AG04449 (cell line): ENCODE results near the gene PGC.

Source experiments
- CTCF ChIA-PET: fragments of 350-600 bp; formaldehyde crosslinking; extraction: SDS; loops from one replicate; lab custom pipeline; 2021; ENCODE audit warnings: antibody characterized with exemption; lab: Yijun Ruan, JAX
- POLR2A ChIA-PET: fragments of 400-600, 350-600 bp; formaldehyde crosslinking; extraction: SDS; loops from one replicate; lab custom pipeline; 2020; ENCODE audit warnings: antibody characterized with exemption, inconsistent platforms; lab: Yijun Ruan, JAX
- DNase-seq: peaks from one replicate; pipeline ENCODE4 v3.0.0-alpha.2; 2010; ENCODE audit warnings: low read depth, low spot score
- H3K4me3 ChIP-seq: 2 replicates; pipeline ENCODE4 v1.5.1; 2011; ENCODE audit warnings: low read depth, mild to moderate bottlenecking, control low read depth, low read length
- TF ChIP-seq, protein P1 (sequence below): IDR thresholded peaks from one replicate; pipeline ENCODE4 v1.5.1; 2011; ENCODE audit warnings: mild to moderate bottlenecking, moderate library complexity, low read length, control low read depth, inconsistent platforms; ENCODE audit not compliant: insufficient read depth; ENCODE audit errors: missing control alignments

PGC gene

DNA sequence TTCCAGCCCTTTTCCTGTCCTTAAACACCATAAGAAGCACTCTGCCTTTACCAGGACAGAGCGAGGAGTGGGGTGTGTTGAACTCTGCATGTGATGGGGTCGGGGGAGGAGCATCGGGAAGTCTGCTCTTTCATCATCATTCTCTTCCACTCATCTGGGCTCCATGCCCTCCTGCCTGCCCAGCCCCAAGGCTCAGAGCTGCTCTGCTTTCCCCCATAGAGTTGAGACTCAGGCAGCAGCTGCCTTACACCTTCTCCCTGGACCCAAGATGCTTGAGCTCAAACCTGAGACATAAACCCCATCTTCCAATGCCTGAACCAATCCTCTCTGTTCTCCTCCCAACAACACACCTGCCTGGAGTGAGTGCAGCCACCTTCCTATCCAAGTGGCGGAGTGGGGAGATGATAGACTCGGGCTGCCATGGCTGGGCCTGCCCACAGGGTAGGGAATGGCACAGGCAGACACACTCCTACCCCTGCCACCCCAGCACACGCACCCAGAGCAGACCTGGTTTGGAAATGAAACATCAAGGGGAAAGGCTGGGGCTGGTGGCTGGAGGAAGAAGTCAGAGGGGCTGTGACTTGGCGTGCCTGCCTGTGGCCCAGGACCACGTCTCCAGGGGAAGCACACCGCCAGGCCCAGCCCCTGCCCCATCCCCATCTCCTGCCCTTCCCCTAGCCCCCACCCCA, 40.2 kb downstream of the PGC start:
- TF ChIP-seq, protein P1, sequence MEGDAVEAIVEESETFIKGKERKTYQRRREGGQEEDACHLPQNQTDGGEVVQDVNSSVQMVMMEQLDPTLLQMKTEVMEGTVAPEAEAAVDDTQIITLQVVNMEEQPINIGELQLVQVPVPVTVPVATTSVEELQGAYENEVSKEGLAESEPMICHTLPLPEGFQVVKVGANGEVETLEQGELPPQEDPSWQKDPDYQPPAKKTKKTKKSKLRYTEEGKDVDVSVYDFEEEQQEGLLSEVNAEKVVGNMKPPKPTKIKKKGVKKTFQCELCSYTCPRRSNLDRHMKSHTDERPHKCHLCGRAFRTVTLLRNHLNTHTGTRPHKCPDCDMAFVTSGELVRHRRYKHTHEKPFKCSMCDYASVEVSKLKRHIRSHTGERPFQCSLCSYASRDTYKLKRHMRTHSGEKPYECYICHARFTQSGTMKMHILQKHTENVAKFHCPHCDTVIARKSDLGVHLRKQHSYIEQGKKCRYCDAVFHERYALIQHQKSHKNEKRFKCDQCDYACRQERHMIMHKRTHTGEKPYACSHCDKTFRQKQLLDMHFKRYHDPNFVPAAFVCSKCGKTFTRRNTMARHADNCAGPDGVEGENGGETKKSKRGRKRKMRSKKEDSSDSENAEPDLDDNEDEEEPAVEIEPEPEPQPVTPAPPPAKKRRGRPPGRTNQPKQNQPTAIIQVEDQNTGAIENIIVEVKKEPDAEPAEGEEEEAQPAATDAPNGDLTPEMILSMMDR: no peak
- POLR2A ChIA-PET: interaction anchor here (0.6 to 2.4 kb wide), 5 partner anchors 9 to 27 kb away, joined by 3 to 12 read pairs (median 6); partner anchors contain the start of gene TFEB
- CTCF ChIA-PET: interaction anchor here (1.0 to 3.6 kb wide), 14 partner anchors 8 to 339 kb away, joined by 3 to 43 read pairs (median 13); partner anchors contain the start of genes TFEB and TOMM6
- DNase-seq: no peak
- H3K4me3 ChIP-seq: no peak overlapping the region

DNA sequence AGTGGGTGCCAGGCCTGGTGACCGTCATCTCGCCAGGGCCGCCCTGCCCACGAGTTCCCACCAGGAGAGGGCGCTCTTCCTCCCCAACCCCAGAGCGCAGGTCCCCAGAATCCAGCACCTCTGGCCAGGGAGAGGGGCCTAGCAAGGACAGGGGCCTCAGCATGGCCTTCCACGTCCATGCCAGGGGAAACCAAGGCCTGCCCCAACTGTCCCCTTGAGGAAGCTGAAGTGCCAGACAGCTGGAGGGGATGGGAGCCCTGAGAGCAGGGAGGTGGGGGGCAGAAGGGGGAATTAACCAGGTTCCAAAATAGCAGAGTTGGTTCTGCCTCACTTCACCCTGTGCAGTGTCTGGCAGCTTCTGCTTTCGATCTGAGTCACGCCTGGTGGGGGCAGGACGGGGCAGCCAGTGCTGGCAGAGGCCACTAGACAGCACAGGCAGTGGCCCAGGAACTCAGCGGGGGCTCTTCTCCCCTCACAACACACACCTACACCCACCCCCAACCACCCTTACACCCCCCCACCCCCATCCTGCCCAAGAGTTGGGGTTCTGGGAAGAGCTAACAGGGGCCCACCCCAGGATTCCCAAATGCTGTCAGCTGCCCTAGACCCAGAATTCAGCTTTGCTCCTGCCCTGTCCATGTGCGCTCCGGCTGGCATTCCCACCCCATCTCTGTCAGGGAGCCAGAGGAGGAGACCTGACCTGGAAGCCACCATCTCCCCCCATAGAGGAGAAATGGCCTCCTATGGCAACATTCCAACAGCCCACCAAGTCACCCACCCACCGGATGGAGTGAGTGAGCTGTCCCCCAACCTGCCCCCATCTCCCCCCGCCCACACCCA, 41.0 kb downstream of the PGC start:
- no peak overlapping the region for H3K4me3 ChIP-seq
- CTCF ChIA-PET: interaction anchor here (0.7 to 3.6 kb wide), 23 partner anchors 10 to 338 kb away, joined by 3 to 43 read pairs (median 8); partner anchors contain the start of genes TFEB and TOMM6
- POLR2A ChIA-PET: interaction anchor here (0.6 to 2.4 kb wide), 6 partner anchors 8 to 28 kb away, joined by 3 to 12 read pairs (median 5); partner anchors contain the start of gene TFEB
- DNase-seq: no peak
- TF ChIP-seq, protein P1: peak; percentile 76

DNA sequence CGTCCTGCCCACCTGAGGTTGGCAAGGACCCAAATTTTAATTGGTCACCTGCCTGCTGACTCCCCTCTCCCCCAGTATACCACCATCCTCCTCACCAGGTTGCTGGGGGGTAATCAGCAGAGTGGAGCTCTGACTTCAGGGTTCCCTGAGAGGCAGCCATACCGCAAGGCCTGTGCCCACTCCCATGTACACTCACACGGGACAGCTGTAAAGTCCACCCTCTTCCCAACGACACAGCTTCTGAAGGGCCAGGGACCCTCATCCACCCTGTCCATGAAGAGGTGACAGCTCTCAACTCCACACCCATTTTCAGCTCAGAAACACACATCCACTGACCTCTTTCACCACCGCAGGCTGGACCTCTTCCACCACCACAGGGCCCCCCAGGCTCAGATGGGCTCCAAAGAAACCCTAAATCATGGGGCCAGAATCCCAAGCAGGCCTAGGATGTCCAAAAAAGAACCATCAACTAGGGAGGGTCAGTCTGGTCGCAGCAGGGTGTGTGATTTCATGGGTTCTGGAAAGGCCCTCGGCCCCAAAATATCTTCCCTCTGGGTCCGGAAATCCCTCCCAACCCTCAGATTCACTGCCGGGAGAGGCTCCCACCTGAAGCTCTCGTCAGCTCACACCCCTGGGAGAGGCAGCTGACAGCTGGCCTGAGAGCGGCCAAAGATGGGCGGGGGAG, 41.7 kb downstream of the PGC start:
- ChIA-PET POLR2A (interaction anchor here (0.9 to 2.4 kb wide), 4 partner anchors 7 to 29 kb away, joined by 3 to 12 read pairs (median 8); partner anchors contain the start of gene TFEB), CTCF (interaction anchor here (0.7 to 3.6 kb wide), 23 partner anchors 10 to 651 kb away, joined by 3 to 43 read pairs (median 8); partner anchors contain the start of genes TFEB and TOMM6)
- TF ChIP-seq, protein P1: no peak
- H3K4me3 ChIP-seq: no peak overlapping the region
- no peak for DNase-seq

DNA sequence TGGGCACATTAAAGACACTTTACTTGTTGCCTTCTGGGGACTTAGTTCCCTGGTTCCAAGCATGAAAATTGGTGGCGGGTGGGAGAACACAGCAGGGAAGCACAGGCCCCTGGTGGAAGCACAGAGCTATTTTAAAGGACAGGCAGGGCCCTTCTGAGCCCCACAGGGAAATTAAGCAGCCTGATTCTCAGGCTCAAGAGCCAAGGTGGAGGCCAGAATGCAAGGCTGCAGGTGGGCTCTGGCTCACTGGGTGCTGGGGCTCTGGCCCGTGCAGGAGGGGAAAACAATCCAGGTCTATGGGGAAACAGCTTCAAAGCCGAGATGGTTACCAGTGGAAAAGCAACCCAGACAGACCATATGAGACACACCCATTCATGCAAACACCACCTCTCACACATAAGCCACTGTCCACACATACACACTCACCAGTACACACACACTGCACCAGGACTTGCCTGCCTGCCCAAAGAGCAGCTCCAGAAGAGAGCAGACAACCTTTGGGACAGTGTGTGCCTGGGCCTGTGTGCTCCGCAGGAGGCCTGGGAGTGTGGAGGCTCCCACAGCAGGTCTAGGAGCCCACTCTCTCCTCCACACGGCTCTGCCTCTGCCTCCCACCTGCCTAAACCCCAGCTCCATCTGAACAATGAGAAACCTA, 42.4 kb downstream of the PGC start:
- POLR2A ChIA-PET: interaction anchor here (2.4 kb wide), 1 partner anchor 30 kb away, joined by 10 read pairs; the partner anchor contains the start of gene TFEB
- DNase-seq: no peak
- TF ChIP-seq, protein P1: no peak
- CTCF ChIA-PET: interaction anchor here (0.9 to 3.6 kb wide), 17 partner anchors 11 to 650 kb away, joined by 3 to 43 read pairs (median 10); partner anchors contain the start of genes TFEB and TOMM6
- H3K4me3 ChIP-seq: no peak overlapping the region

DNA sequence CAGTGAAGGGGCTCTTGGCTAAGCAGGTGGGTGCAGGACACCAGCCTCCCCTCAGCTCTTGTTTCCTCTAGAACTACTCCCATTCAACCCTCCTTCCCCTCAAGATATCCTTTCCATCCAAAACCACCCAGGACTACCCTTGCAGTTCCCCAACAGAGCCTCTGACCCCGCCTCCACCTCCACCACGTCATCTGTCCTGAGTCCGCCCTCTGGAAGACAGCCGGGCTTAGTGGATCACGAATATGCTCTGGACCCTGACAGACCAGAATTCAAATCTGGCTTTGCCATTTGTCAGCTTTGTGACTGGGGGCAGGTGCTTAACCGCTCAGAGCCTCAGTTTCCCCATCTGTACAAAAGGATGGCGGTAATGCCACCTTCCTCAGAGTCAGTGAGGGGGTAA, 43.2 kb downstream of the PGC start:
- H3K4me3 ChIP-seq: no peak overlapping the region
- ChIA-PET POLR2A (no interaction called here), CTCF (interaction anchor here (2.1 to 3.6 kb wide), 6 partner anchors 10 to 336 kb away, joined by 8 to 43 read pairs (median 14); partner anchors contain the start of gene TOMM6)
- no peak for DNase-seq
- TF ChIP-seq, protein P1: no peak
